ENCODE data around the gene SPI1.

SPI1 gene

GRCh38 chr11:47354913-47355282, 23.4 kb downstream of the SPI1 start:
- ATAC-seq, result no peak

DNA sequence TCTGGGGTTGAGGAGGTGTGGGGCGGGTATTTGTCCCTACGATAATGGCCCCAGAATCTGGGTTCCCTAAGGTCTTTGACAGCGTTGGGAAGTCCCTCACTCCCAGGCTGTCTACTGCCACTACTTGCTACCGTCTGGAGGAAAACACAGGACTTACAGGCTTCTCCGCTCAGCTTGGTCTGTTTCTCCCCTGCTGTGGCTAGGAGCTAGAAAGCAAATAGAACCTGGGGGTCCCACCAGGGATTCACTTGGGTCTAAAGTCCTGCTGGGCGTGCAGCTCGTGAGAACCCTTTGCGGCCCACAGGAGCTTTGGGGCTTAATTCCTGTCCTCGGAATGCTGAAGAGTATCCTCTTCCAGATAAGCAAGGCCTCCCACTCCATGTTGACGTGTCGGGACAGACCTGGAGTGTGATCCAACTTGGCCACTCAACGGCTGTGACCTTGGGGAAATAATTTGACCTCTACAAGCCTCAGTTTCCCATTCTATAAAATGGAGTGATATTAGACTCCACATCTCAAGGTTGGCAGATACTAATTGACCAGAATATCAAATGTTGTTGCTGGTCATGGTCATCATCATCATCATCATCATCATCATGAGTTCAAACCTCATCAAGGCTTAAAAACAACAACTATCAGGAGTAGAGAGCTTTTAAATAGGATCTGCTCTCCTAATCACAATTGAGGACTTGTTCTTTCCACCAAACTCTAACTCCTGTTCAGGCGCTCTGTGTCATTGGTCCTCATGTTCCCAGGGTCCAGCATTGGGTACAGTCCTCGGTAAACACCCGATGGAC, 24.2 kb downstream of the SPI1 start:
- no peak for TF ChIP-seq RARB (CRISPR knock-in tag; IDR thresholded peaks at IDR 0.05)
- no peak for TF ChIP-seq ARNTL (CRISPR knock-in tag; IDR thresholded peaks at IDR 0.05; ENCODE audit: borderline replicate concordance, low read depth)
- TF ChIP-seq ZFP3 (CRISPR knock-in tag; IDR thresholded peaks at IDR 0.05), result no peak
- no peak for TF ChIP-seq SNAI2 (CRISPR knock-in tag; IDR thresholded peaks at IDR 0.05)
- TF ChIP-seq CSDC2 (CRISPR knock-in tag; IDR thresholded peaks at IDR 0.05), result no peak
- no peak for TF ChIP-seq CSRNP3 (CRISPR knock-in tag; IDR thresholded peaks at IDR 0.05)
- TF ChIP-seq, protein P1, sequence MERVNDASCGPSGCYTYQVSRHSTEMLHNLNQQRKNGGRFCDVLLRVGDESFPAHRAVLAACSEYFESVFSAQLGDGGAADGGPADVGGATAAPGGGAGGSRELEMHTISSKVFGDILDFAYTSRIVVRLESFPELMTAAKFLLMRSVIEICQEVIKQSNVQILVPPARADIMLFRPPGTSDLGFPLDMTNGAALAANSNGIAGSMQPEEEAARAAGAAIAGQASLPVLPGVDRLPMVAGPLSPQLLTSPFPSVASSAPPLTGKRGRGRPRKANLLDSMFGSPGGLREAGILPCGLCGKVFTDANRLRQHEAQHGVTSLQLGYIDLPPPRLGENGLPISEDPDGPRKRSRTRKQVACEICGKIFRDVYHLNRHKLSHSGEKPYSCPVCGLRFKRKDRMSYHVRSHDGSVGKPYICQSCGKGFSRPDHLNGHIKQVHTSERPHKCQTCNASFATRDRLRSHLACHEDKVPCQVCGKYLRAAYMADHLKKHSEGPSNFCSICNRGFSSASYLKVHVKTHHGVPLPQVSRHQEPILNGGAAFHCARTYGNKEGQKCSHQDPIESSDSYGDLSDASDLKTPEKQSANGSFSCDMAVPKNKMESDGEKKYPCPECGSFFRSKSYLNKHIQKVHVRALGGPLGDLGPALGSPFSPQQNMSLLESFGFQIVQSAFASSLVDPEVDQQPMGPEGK (CRISPR knock-in tag; IDR thresholded peaks at IDR 0.05; ENCODE audit: borderline replicate concordance), result no peak
- no peak for TF ChIP-seq ZNF8 (CRISPR knock-in tag; IDR thresholded peaks at IDR 0.05)
- TF ChIP-seq GLIS3 (CRISPR knock-in tag; IDR thresholded peaks at IDR 0.05), result no peak
- TF ChIP-seq ZFP30 (CRISPR knock-in tag; IDR thresholded peaks at IDR 0.05), result no peak
- no peak for TF ChIP-seq PPARA (CRISPR knock-in tag; IDR thresholded peaks at IDR 0.05; ENCODE audit: borderline replicate concordance)
- TF ChIP-seq BACH2 (CRISPR knock-in tag; IDR thresholded peaks at IDR 0.05; ENCODE audit: borderline replicate concordance), result no peak
- TF ChIP-seq CREB5 (CRISPR knock-in tag; IDR thresholded peaks at IDR 0.05; ENCODE audit: low read depth), result no peak
- no peak for TF ChIP-seq TSHZ2 (CRISPR knock-in tag; IDR thresholded peaks at IDR 0.05)
- TF ChIP-seq TCF4 (CRISPR knock-in tag; IDR thresholded peaks at IDR 0.05; ENCODE audit: borderline replicate concordance), result no peak
- TF ChIP-seq OSR1 (CRISPR knock-in tag; IDR thresholded peaks at IDR 0.05), result no peak
- no peak for TF ChIP-seq ZNF565 (CRISPR knock-in tag; conservative IDR thresholded peaks at IDR 0.05; ENCODE audit: low read depth)
- no peak for TF ChIP-seq ZNF70 (CRISPR knock-in tag; IDR thresholded peaks at IDR 0.05)
- TF ChIP-seq ZC3H10 (CRISPR knock-in tag; IDR thresholded peaks at IDR 0.05), result no peak
- no peak for ATAC-seq

More at GRCh38 chr11:47354913-47355282, 23.4 kb downstream of the SPI1 start:
- TF ChIP-seq ZFP3 (CRISPR knock-in tag; IDR thresholded peaks at IDR 0.05), result no peak
- TF ChIP-seq ZNF8 (CRISPR knock-in tag; IDR thresholded peaks at IDR 0.05), result no peak
- TF ChIP-seq, protein P1 (CRISPR knock-in tag; IDR thresholded peaks at IDR 0.05; ENCODE audit: borderline replicate concordance), result no peak
- no peak for TF ChIP-seq RARB (CRISPR knock-in tag; IDR thresholded peaks at IDR 0.05)
- no peak for TF ChIP-seq ARNTL (CRISPR knock-in tag; IDR thresholded peaks at IDR 0.05; ENCODE audit: borderline replicate concordance, low read depth)
- no peak for TF ChIP-seq TOX (CRISPR knock-in tag; IDR thresholded peaks at IDR 0.05; ENCODE audit: borderline replicate concordance)
- no peak for TF ChIP-seq ESRRG (CRISPR knock-in tag; IDR thresholded peaks at IDR 0.05)
- no peak for TF ChIP-seq ZFP30 (CRISPR knock-in tag; IDR thresholded peaks at IDR 0.05)
- TF ChIP-seq GLIS3 (CRISPR knock-in tag; IDR thresholded peaks at IDR 0.05), result no peak
- TF ChIP-seq PPARA (CRISPR knock-in tag; IDR thresholded peaks at IDR 0.05; ENCODE audit: borderline replicate concordance), result no peak
- TF ChIP-seq BACH2 (CRISPR knock-in tag; IDR thresholded peaks at IDR 0.05; ENCODE audit: borderline replicate concordance), result no peak
- TF ChIP-seq OSR1 (CRISPR knock-in tag; IDR thresholded peaks at IDR 0.05), result no peak

Data from SK-N-SH treated with all-trans-retinoic acid at 6 μM for 48 hours (cell line).